Left forelimb (tissue), 1 donor: ENCODE data around the gene CPSF7.

Experiments
- DNase-seq: peaks from one replicate; pipeline ENCODE4 v3.0.0-alpha.2; 2018; ENCODE audit warnings: low spot score

The CPSF7 gene

DNA sequence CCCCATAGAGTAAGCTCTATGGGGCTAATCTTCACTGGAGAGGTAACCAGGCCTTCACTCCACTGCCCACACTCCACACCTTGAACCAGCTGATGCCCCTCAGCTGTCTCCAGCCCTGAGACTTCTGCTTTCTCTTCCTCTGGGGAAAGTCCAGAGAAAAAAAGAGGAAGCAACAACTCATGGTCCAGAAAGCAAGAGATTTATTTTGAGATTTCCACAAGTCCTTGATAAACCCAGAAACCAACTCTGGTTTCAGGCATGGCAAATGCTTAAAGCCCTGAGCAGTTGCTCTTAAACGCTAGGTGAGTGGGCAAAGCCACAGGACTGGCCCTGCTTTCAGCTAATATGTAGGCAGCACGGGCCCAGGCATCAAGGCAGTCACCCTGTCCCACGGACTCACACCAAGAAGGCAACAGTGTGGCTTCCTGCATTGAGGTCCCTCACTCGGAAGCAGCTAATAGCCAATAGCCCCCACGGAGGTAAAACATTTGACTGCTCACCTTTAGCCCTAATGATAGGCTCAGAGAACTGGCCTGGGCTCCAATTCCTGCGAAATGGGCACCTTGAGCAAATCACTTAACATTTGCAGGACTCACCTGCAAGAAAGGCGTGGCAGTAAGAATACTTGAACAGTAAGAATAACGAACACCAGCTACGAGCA is 72.4 kb downstream of the CPSF7 start:
- DNase-seq: no peak

DNA sequence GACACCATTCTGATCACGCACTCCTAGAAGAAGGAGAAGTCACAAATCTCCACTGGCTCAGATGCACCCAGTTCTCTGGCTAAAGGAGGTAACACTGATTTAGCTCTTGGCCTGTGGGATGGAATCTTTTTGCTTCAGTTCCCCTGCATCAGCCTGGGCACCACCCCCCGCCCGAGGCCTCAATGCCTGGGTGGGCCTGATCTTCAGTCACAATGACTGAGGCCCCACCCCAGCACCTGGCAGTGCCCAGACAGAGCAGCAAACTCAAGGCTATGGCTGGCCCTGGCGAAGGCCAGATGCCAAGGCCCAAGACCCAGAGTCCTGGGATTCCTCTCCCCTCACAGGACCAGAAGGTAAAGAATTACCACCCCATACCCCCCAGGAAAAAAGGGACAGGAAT is 73.1 kb downstream of the CPSF7 start:
- no peak for DNase-seq

DNA sequence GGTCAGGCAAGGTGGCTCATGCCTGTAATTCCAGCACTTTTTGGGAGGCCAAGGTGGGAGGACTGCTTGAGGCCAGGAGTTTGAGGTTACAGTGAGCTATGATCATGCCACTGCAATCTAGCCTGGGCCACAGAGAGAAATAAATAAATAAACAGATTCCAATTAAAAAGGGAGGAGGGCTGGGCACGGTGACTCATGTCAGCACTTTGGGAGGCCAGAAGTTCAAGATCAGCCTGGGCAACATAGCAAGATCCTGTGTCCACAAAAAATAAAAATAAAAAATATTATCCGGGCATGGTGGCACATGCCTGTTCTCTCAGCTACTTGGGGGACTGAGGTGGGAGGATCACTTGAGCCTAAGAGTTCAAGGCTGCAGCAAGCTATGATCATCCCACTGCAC is 75.6 kb downstream of the CPSF7 start:
- DNase-seq: no peak

DNA sequence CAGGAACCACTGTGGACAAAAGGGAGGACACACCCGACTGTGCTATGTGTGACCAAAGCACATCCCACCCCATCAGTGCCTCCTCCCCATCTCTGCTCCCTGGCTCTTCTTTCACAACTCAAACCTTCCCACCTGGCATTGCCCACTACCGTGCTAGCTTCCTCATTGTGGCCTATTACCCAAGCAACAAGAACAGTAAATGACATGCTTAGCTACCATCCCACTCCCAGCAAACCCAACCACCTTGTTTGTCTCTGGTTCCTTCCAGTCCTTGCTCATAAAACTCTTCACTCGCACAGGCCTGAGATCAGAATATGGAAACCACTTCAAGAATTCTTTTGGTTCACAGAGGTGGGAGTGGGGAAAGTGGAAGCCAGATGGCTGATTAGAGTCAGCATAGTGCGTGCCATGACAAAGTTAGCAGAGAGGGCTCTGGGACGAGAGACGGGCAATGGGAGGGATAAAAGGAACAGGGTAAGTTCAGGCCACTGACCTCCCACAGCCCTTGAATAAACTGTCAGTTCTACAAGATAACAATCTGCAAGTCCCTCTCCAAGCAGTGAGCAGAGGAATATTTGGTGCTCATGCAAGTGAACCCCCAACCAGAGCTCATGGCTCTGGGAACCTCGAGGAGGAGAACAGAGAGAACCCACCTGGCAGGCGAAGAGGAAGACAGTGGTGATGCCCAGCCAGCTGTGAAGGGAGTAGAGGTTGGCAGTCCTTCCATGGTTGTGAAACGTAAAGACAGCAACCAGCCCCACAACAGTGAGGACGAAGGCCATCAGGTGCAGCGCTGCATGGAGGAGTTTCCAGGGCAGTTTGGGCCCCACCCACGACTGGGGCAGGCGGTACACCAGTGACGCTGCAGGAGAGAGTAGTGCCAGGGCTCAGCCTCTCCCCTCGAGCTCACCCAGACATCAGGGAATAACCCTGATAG is 76.4 kb downstream of the CPSF7 start:
- DNase-seq: no peak
